ENCODE data around the gene ATG10.
A peak's percentile ranks its signal among the peaks of the same experiment; 100 is the strongest.

The ATG10 gene

GRCh38 chr5:82095536-82095935 is 123.7 kb downstream of the ATG10 start:
- in situ Hi-C loops (cut with HindIII; ENCODE audit: low pct_ligation_motif_present, low sequenced_read_pairs), result no loop called here
- no peak for DNase-seq
- Histone ChIP-seq H3K36me3 (replicated peaks) (no peaks in the 10 kb centered on the region), H3K27me3 (replicated peaks) (no peaks in the 10 kb centered on the region), H3K4me3 (ENCODE audit: low read depth, low read length) (no peak overlapping the region), H3K27ac (no peak overlapping the region)
- TF ChIP-seq CTCF (IDR thresholded peaks at IDR 0.05; ENCODE audit: low read depth, low read length, missing control alignments), result no peak

- in situ Hi-C loops (cut with HindIII; ENCODE audit: low pct_ligation_motif_present, low sequenced_read_pairs), result no loop called here
- TF ChIP-seq CTCF (IDR thresholded peaks at IDR 0.05; ENCODE audit: low read depth, low read length, missing control alignments), result no peak
- H3K27me3 ChIP-seq (replicated peaks), result no peaks in the 10 kb centered on the region
- no peaks in the 10 kb centered on the region for H3K36me3 ChIP-seq (replicated peaks)
- no peak overlapping the region for H3K4me3 ChIP-seq (ENCODE audit: low read depth, low read length)
- no peak for DNase-seq
- no peak overlapping the region for H3K27ac ChIP-seq
Measured at GRCh38 chr5:82096249-82096648, 124.4 kb downstream of the ATG10 start.

GRCh38 chr5:82100303-82101077 is 128.7 kb downstream of the ATG10 start:
- DNase-seq, result no peak
- H3K4me3 ChIP-seq (ENCODE audit: low read depth, low read length), result no peak overlapping the region
- no peak overlapping the region for H3K27ac ChIP-seq
- in situ Hi-C loops (cut with HindIII; ENCODE audit: low pct_ligation_motif_present, low sequenced_read_pairs), result no loop called here
- TF ChIP-seq CTCF (IDR thresholded peaks at IDR 0.05; ENCODE audit: low read depth, low read length, missing control alignments), result peak; percentile 2
- no peaks in the 10 kb centered on the region for H3K36me3 ChIP-seq (replicated peaks)
- no peaks in the 10 kb centered on the region for H3K27me3 ChIP-seq (replicated peaks)

GRCh38 chr5:82104872-82105271 is 133.0 kb downstream of the ATG10 start:
- Histone ChIP-seq H3K27ac (no peak overlapping the region), H3K4me3 (ENCODE audit: low read depth, low read length) (no peak overlapping the region), H3K36me3 (replicated peaks) (no peaks in the 10 kb centered on the region), H3K27me3 (replicated peaks) (no peaks in the 10 kb centered on the region)
- in situ Hi-C loops (cut with HindIII; ENCODE audit: low pct_ligation_motif_present, low sequenced_read_pairs), result no loop called here
- TF ChIP-seq CTCF (IDR thresholded peaks at IDR 0.05; ENCODE audit: low read depth, low read length, missing control alignments), result no peak
- no peak for DNase-seq

GRCh38 chr5:82105457-82105856 is 133.6 kb downstream of the ATG10 start:
- in situ Hi-C loops (cut with HindIII; ENCODE audit: low pct_ligation_motif_present, low sequenced_read_pairs), result no loop called here
- Histone ChIP-seq H3K36me3 (replicated peaks) (no peaks in the 10 kb centered on the region), H3K27ac (no peak overlapping the region), H3K27me3 (replicated peaks) (no peaks in the 10 kb centered on the region), H3K4me3 (ENCODE audit: low read depth, low read length) (no peak overlapping the region)
- no peak for TF ChIP-seq CTCF (IDR thresholded peaks at IDR 0.05; ENCODE audit: low read depth, low read length, missing control alignments)
- no peak for DNase-seq

GRCh38 chr5:82106207-82106606 is 134.4 kb downstream of the ATG10 start:
- DNase-seq, result no peak
- no peak overlapping the region for H3K4me3 ChIP-seq (ENCODE audit: low read depth, low read length)
- H3K27me3 ChIP-seq (replicated peaks), result no peaks in the 10 kb centered on the region
- no peak for TF ChIP-seq CTCF (IDR thresholded peaks at IDR 0.05; ENCODE audit: low read depth, low read length, missing control alignments)
- H3K27ac ChIP-seq, result no peak overlapping the region
- in situ Hi-C loops (cut with HindIII; ENCODE audit: low pct_ligation_motif_present, low sequenced_read_pairs), result no loop called here
- no peaks in the 10 kb centered on the region for H3K36me3 ChIP-seq (replicated peaks)
